SJCRH30 (cell line): ENCODE results near the gene CCL26. TPM values are rescaled to one million over a fixed set of nuclear protein-coding genes. Genes with fewer than 3 reads are reported as not detected.

ENCODE experiments used
- DNase-seq, 2 experiments: peaks; one replicate each; pipeline ENCODE4 v3.0.0-alpha.2; 2015 to 2020
- H3K27ac ChIP-seq: fragments of 250-450 bp; sonication (Bioruptor Pico); 2 replicates; pipeline ENCODE4 v1.5.1; 2020; ENCODE audit warnings: mild to moderate bottlenecking, moderate library complexity
- H3K27me3 ChIP-seq: fragments of 250-450 bp; sonication (Bioruptor Pico); 2 replicates; pipeline ENCODE4 v1.5.1; 2020; ENCODE audit warnings: mild to moderate bottlenecking, moderate library complexity
- H3K36me3 ChIP-seq: fragments of 250-450 bp; sonication (Bioruptor Pico); 2 replicates; pipeline ENCODE4 v1.5.1; 2020; ENCODE audit warnings: mild to moderate bottlenecking, moderate library complexity
- H3K4me1 ChIP-seq: fragments of 250-450 bp; sonication (Bioruptor Pico); 2 replicates; pipeline ENCODE4 v1.5.1; 2020; ENCODE audit warnings: mild to moderate bottlenecking, moderate library complexity
- H3K4me3 ChIP-seq: fragments of 250-450 bp; sonication (Bioruptor Pico); 2 replicates; pipeline ENCODE4 v1.5.1; 2020; ENCODE audit warnings: mild to moderate bottlenecking, moderate library complexity
- H3K9me3 ChIP-seq: fragments of 250-450 bp; sonication (Bioruptor Pico); replicated peaks from 2 replicates; pipeline ENCODE4 v1.5.1; 2020; ENCODE audit warnings: mild to moderate bottlenecking, moderate library complexity
- total RNA-seq: library from RNA; depleted of rRNA; stranded (reverse); fragments of >200 nt; shearing (Covaris generic); gene quantifications from 2 replicates; pipeline ENCODE4 v1.2.3, GENCODE V29; 2014; rRNA removed

CCL26 gene, protein sequence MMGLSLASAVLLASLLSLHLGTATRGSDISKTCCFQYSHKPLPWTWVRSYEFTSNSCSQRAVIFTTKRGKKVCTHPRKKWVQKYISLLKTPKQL
- not detected in 2 replicates for total RNA-seq

DNA sequence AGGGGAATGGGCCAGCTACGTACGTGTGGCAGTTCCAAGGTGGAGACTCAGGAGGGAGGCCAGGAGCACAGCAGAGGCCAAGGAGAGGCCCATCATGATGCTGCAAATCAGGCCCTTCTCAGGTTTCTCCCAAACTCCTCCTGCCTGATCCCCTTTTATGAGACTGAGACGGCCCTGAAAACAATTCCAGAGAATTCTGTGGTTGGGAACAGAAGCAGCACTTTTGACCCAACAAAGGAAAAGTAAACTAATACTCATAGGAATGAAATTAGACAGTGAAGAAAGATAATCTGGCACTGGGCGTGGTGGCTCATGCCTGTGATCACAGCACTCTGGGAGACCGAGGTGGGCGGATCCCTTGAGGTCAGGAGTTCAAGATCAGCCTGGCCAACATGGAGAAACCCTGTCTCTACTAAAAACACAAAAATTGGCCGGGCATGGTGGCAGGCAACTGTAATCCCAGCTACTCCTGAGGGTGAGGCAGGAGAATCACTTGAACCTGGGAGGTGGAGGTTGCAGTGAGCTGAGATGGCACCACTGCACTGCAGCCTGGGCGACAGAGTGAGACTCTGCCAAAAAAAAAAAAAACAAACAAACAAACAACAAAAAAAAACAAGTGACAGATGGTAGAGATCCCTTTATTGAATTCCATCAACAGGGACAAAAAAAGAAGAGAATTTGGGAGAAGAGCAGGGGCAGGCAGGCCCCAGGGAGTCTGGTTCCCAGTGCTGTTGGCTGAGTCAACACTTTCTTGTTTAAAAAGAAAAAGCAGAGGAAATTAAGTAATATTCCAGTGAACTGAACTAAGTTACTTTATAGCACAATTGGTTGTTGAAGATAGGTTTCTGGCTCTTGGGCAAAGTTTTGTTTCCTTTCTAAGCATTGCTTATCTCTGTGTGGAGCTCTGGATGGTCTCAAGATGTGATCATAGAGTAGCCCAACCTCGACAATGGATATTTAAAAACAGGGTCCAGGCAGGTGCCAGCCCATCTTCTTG lies at the start of gene CCL26:
CCL26 (minus strand) TSS at position 131 of the 997 bp plus-strand sequence; CDS start at position 96, 35 bp downstream.
- DNase-seq: peak in 1 of 2 experiments; percentile 17
- Histone ChIP-seq H3K27ac (no peak within 1 kb of the TSS), H3K4me1 (no peaks in the 10 kb centered on the region), H3K36me3 (no peaks in the 10 kb centered on the region), H3K4me3 (no peak within 1 kb of the TSS), H3K9me3 (no peaks in the 10 kb centered on the region), H3K27me3 (no peaks in the 10 kb centered on the region)

DNA sequence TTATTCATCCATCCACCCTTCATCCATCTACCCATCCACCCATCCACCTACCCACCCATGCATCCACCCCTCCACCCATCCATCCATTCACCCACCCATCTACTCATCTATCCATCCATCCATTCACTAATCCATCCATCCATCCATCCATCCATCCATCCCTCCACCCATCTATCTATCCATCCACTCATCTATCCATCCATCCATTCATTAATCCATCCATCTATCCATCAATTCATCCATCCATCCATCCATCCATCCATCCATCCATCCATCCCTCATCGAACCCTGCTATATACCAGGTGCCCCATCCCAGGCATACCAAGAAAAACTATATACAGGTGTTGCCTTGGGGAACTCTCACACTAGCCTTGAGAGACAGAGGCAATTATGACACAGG lies 48.7 kb upstream of the CCL26 start:
- Histone ChIP-seq H3K27me3 (no peaks in the 10 kb centered on the region), H3K27ac (no peak overlapping the region), H3K9me3 (no peaks in the 10 kb centered on the region), H3K4me3 (no peak overlapping the region), H3K4me1 (peaks cover 3% of the 10 kb centered on the region; the same call in 1 of the 2 replicates), H3K36me3 (no peaks in the 10 kb centered on the region)
- no peak for DNase-seq

DNA sequence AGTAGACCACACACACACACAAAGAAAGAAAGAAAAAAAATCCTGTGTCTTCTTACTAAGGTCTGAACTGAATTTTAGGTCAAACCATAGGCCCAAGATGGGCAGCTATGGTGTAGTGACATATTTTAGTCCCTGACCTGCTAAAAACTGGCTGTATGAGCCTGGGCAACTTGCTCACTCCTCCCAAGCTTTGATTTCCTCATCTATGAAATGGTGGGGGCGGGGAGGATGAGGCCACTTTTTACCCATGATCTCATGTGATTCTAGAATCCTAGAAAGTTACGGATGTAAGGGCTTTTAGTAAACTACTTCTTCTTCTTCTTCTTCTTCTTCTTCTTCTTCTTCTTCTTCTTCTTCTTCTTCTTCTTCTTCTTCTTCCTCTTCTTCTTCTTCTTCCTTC lies 47.7 kb upstream of the CCL26 start:
- peaks cover 6% of the 10 kb centered on the region; the same call in 1 of the 2 replicates for H3K4me1 ChIP-seq
- no peak overlapping the region for H3K4me3 ChIP-seq
- no peak overlapping the region for H3K27ac ChIP-seq
- H3K36me3 ChIP-seq: no peaks in the 10 kb centered on the region
- H3K27me3 ChIP-seq: no peaks in the 10 kb centered on the region
- no peak for DNase-seq
- H3K9me3 ChIP-seq: no peaks in the 10 kb centered on the region

DNA sequence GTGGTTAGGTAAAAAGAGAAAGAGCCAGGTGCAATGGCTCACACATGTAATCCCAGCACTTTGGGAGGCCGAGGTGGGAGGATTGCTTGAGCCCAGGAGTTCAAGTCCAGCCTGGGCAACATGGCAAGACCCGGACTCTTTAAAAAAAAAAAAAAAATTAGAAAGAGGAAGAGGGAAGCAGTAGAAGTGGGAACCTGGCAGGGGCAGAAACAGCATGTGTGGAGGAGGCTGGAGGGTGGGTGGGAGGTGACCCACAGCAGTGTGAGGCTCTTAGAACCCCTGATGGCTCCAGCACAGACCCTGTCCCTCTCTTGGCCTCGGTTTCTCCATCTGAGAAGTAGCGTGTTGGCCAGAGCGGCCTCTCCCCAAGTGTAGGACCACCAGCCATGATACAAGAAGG lies 46.5 kb upstream of the CCL26 start:
- Histone ChIP-seq H3K36me3 (no peaks in the 10 kb centered on the region), H3K9me3 (no peaks in the 10 kb centered on the region), H3K4me1 (peaks cover 6% of the 10 kb centered on the region; the same call in 1 of the 2 replicates), H3K27ac (no peak overlapping the region), H3K27me3 (no peaks in the 10 kb centered on the region), H3K4me3 (no peak overlapping the region)
- no peak for DNase-seq

DNA sequence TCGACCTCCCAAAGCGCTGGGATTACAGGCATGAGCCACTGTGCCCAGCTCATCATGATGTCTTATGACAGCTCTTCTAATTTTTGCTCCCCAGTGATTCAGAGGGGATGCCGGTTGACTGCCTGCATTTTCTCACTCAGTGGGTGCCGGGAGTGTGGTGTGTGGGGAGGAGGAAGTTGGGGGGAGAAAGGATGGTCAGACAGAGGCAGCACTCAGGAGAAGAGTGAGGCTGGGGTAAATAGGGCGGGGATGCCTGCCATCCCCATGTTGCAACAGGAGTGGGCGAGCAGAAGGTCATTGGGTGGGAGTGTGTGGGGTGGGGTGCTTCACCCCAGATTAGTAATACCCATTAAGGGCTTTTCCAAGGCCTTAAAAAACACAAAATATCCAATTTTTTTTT lies 45.1 kb upstream of the CCL26 start:
- no peaks in the 10 kb centered on the region for H3K27me3 ChIP-seq
- H3K27ac ChIP-seq: no peak overlapping the region
- no peaks in the 10 kb centered on the region for H3K9me3 ChIP-seq
- no peaks in the 10 kb centered on the region for H3K36me3 ChIP-seq
- peaks cover 6% of the 10 kb centered on the region; the same call in 1 of the 2 replicates for H3K4me1 ChIP-seq
- H3K4me3 ChIP-seq: no peak overlapping the region
- DNase-seq: no peak

DNA sequence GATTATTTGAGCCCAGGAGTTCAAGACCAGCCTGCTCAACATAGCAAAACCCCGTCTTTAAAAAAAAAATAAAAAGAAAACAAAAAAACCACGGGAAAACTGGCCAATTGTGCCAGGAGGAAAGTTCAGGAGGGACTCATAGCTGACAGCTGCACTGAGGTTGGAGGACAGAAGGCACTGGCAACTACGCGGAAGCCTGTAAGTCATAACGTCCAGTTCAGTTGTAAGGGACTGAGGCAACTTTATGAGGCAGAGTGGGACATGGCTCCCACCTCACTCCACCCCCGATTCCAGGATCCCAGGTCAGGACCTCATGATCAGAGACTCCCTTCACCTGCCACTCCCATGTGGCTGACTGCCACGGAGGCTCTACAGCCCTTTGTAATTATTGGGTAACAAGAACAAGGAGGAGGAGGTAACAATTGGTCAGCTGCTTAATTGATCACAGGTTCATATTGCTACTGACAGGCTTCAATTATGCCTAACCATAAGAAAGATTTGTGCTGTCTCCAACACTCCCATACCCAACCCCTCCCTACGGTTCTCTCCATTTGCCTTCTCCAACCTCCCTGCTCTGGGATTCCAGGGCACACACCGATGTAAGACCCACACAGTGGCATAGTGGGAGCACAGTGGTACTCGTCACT lies 43.5 kb upstream of the CCL26 start:
- Histone ChIP-seq H3K9me3 (no peaks in the 10 kb centered on the region), H3K4me3 (no peak overlapping the region), H3K27ac (no peak overlapping the region), H3K4me1 (peaks cover 6% of the 10 kb centered on the region; the same call in 1 of the 2 replicates), H3K36me3 (no peaks in the 10 kb centered on the region), H3K27me3 (no peaks in the 10 kb centered on the region)
- DNase-seq: peak; percentile 41 to 65

DNA sequence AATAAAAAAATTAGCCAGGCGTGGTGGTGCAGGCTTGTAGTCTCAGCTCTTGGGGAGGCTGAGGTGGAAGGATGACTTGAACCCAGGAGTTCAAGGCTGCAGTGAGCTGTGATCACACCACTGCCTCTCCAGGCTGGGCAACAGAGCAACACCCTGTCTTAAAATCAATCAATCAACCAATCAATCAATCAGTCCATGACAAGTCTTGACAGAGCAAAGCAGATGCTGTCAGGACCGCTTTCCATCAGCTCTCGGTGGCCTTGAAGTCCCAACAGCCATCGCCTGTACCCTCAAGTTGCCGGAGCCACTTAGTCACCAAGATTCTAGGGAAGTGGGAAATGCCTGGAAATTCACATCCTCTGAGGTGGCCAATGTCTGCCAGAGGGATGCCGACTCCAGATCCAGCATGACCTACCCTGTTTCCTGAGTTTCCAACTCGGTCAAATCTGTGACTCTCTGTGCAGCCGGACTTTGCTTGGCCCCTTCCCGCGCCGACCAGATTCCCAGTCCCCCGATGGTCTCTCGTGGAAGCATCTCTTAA lies 42.5 kb upstream of the CCL26 start:
- H3K4me1 ChIP-seq: peaks cover 6% of the 10 kb centered on the region; the same call in 1 of the 2 replicates
- H3K4me3 ChIP-seq: no peak overlapping the region
- H3K9me3 ChIP-seq: no peaks in the 10 kb centered on the region
- no peak for DNase-seq
- H3K27me3 ChIP-seq: no peaks in the 10 kb centered on the region
- H3K27ac ChIP-seq: no peak overlapping the region
- no peaks in the 10 kb centered on the region for H3K36me3 ChIP-seq

DNA sequence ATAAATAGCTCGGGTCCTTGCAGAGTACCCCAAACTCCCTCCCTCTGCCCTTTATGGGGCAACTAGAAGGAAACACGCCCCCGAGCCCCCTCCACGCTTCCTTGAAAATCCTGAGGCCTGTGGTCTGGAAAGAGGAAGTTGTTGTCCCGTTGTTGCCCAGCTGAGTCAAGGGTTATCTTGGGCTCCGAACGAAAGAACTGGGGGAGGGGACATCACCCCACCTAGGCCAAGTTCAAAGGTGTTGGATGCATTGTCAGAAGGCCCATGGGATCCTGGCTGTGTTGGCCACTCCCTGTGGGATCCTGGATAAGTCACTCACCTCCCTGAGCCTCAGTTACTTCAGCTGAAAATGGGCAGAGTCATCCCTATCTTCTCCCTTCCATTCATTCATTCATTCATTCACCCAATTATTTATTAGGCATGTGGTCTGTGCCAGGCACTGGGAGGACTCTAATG lies 41.8 kb upstream of the CCL26 start, which contains the start of gene CCL24:
CCL24 (minus strand) TSS at position 26 of the 456 bp plus-strand sequence. CDS start 91 bp downstream, outside the sequence.
- no peak within 1 kb of the TSS for H3K4me3 ChIP-seq
- H3K4me1 ChIP-seq: peaks cover 6% of the 10 kb centered on the region; the same call in 1 of the 2 replicates
- H3K27ac ChIP-seq: no peak within 1 kb of the TSS
- DNase-seq: no peak
- no peaks in the 10 kb centered on the region for H3K36me3 ChIP-seq
- no peaks in the 10 kb centered on the region for H3K27me3 ChIP-seq
- H3K9me3 ChIP-seq: no peaks in the 10 kb centered on the region

DNA sequence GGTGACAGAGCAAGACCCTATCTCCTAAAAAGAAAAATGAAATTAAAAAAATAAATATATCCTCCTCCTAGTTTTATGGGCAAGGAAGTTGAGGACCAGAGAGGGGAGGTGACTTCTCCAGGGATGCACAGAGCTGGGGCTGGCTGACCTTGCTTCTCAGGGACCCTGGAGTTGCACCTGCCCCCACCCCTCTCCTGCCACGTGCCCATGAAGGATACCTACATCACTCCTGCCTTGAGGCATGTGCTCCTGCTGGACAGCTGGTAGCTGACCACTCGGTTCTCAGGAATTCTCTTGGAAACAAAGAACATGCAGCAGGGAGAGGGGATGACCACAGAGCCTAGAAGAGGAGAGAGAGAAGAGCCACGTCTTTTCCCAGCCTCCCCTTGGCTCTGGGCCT lies 41.1 kb upstream of the CCL26 start:
- peak in 1 of 2 experiments; percentile 29 for DNase-seq
- no peaks in the 10 kb centered on the region for H3K9me3 ChIP-seq
- no peak overlapping the region for H3K4me3 ChIP-seq
- H3K27me3 ChIP-seq: no peaks in the 10 kb centered on the region
- no peak overlapping the region for H3K27ac ChIP-seq
- peaks cover 6% of the 10 kb centered on the region; the same call in 1 of the 2 replicates for H3K4me1 ChIP-seq
- H3K36me3 ChIP-seq: no peaks in the 10 kb centered on the region

DNA sequence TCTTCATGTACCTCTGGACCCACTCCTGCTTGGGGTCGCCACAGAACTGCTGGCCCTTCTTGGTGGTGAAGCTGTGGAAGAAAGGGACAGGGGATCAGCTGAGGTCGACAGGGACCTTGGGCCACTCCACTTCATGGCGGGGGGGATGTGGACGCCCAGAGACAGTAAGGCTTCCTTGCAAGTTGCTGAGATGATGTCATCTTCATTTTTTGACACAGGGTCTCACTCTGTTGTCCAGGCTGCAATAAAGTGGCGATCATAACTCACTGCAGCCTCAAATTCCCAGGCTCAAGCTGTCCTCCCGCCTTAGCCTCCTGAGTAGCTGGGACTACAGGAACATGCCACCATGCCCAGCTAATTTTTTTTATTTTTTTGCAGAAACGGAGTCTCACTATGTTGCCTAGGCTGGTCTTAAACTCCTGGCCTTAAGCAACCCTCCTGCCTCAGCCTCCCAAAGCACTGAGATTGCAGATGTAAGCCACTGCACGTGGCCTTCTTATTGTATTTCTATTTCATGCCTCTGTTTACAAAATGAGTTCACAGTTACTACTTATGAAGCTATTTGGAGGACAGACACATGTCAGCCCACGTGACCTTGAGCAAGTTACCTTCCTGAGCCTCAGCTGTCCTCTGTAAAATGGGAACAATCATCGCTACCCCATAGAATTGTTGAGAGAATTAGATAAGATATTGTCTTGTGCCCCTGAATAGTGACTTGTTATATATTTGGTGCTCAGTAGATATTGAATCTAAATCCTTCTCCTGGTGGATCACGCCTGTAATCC lies 40.1 kb upstream of the CCL26 start:
- Histone ChIP-seq H3K36me3 (no peaks in the 10 kb centered on the region), H3K27me3 (no peaks in the 10 kb centered on the region), H3K27ac (no peak overlapping the region), H3K4me3 (no peak overlapping the region), H3K4me1 (peaks cover 6% of the 10 kb centered on the region; the same call in 1 of the 2 replicates), H3K9me3 (peaks cover 4% of the 10 kb centered on the region; the same call in 1 of the 2 replicates)
- no peak for DNase-seq

DNA sequence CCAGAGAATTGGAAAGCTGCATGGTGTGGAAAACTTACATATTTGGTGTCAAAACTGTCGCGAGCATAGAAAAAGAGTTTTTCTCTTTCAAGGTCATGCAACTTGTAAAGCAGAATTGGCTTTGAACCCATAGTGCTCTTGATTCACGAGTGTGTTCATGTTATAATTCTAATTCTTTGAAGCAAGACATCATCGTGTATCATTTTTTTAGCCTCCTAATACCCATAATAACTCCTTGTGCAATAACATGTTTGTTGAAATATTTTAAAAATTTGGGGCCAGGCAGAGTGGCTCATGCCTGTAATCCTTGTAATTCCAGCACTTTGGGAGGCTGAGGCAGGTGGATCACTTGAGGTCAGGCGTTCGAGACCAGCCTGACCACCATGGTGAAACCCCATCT lies 37.4 kb upstream of the CCL26 start:
- Histone ChIP-seq H3K9me3 (peaks cover 12% of the 10 kb centered on the region; the same call in 1 of the 2 replicates), H3K4me3 (no peak overlapping the region), H3K4me1 (no peaks in the 10 kb centered on the region), H3K36me3 (no peaks in the 10 kb centered on the region), H3K27ac (no peak overlapping the region), H3K27me3 (no peaks in the 10 kb centered on the region)
- no peak for DNase-seq

DNA sequence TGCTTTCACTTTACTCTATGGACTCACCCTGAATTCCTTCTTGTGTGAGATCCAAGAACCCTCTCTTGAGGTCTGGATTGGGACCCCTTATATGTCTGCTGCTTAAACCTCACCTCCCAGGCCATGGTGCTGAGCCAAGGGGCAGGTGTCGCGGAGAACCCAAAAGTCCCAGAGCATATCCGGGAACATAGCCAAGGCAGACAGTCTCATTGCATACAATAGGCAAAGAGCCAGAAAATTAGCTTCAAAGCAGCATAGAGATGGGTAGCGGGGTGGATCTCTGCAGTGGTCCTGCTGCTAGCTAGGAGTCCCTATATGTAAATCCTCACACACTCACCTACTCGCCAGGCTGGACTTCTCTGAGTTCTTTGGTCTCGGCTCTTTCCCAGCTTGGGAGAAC lies 36.1 kb upstream of the CCL26 start:
- H3K4me3 ChIP-seq: no peak overlapping the region
- no peaks in the 10 kb centered on the region for H3K27me3 ChIP-seq
- H3K9me3 ChIP-seq: peaks cover 12% of the 10 kb centered on the region; the same call in 1 of the 2 replicates
- H3K36me3 ChIP-seq: no peaks in the 10 kb centered on the region
- H3K27ac ChIP-seq: no peak overlapping the region
- peak in 1 of 2 experiments; percentile 34 for DNase-seq
- no peaks in the 10 kb centered on the region for H3K4me1 ChIP-seq

DNA sequence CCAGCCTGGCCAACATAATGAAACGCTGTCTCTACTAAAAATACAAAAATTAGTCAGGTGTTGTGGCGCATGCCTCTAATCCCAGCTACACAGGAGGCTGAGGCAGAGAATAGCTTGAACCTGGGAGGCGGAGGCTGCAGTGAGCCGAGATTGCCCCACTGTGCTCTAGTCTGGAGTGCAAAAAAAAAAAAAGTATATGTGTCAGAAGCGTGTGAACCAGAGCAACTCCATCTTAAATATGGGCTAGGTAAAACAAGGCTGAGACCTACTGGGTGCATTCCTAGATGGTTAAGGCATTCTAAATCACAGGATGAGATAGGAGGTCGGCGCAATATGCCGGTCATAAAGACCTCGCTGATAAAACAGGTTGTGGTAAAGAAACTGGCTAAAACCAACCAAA lies 35.4 kb upstream of the CCL26 start:
- Histone ChIP-seq H3K4me3 (no peak overlapping the region), H3K27me3 (no peaks in the 10 kb centered on the region), H3K27ac (no peak overlapping the region), H3K9me3 (peaks cover 12% of the 10 kb centered on the region; the same call in 1 of the 2 replicates), H3K36me3 (no peaks in the 10 kb centered on the region), H3K4me1 (no peaks in the 10 kb centered on the region)
- DNase-seq: no peak
